H1 (cell line): Measurements from ENCODE around the gene LEFTY2. TPM values are rescaled to one million over a fixed set of nuclear protein-coding genes. Genes with fewer than 3 reads are reported as not detected.

ENCODE experiments used
- CTCF ChIA-PET: fragments of 300-600 bp; sonication (Branson Sonifier 250); formaldehyde crosslinking; loops from one replicate; lab custom pipeline; 2021; ENCODE audit not compliant: partially characterized antibody; lab: Charles Lee
- POLR2A ChIA-PET: fragments of 300-600 bp; sonication (Branson Sonifier 250); formaldehyde crosslinking; loops from one replicate; lab custom pipeline; 2021; ENCODE audit warnings: inconsistent platforms; ENCODE audit not compliant: partially characterized antibody; lab: Charles Lee
- DNase-seq, 2 experiments: peaks; one replicate each; pipeline versions ENCODE4 v3.0.0 to v3.0.0-alpha.2; 2010 to 2022; ENCODE audit warnings: low spot score in 2 of 2, low read depth in 1 of 2, mixed read lengths in 1 of 2
- FAIRE-seq: peaks from 2 replicates; lab custom pipeline; 2011; peaks lifted over from hg19 to GRCh38; lab: Jason Lieb, UNC
- H2AFZ ChIP-seq: 2 replicates; pipeline ENCODE4 v1.8.1; 2012; ENCODE audit warnings: low read length, inconsistent platforms
- H2AK5ac ChIP-seq: 2 replicates; pipeline ENCODE4 v1.6.1; 2013; ENCODE audit warnings: low read depth, low read length
- H2BK120ac ChIP-seq: replicated peaks from 2 replicates; pipeline ENCODE3; 2013; ENCODE audit warnings: low read depth, low read length, inconsistent platforms
- H2BK12ac ChIP-seq: 2 replicates; pipeline ENCODE4 v1.6.1; 2013; ENCODE audit warnings: low read depth, low read length
- H2BK15ac ChIP-seq: 2 replicates; pipeline ENCODE4 v1.6.1; 2013; ENCODE audit warnings: low read length
- H2BK20ac ChIP-seq: 2 replicates; pipeline ENCODE4 v1.6.1; 2013; ENCODE audit warnings: low read length
- H2BK5ac ChIP-seq: 2 replicates; pipeline ENCODE4 v1.6.1; 2013; ENCODE audit warnings: low read depth, low read length
- H3K14ac ChIP-seq: 2 replicates; pipeline ENCODE4 v1.6.1; 2013; ENCODE audit warnings: inconsistent platforms; ENCODE audit not compliant: insufficient read length
- H3K18ac ChIP-seq: 2 replicates; pipeline ENCODE4 v1.6.1; 2013; ENCODE audit warnings: low read length; ENCODE audit errors: extremely low read depth
- H3K23ac ChIP-seq: 2 replicates; pipeline ENCODE4 v1.6.1; 2013; ENCODE audit warnings: inconsistent platforms; ENCODE audit not compliant: insufficient read length
- H3K23me2 ChIP-seq: 2 replicates; pipeline ENCODE4 v1.6.1; 2013; ENCODE audit warnings: low read depth, low read length
- H3K27ac ChIP-seq: 2 replicates; pipeline ENCODE4 v1.6.1; 2011; ENCODE audit warnings: low read depth, low read length, inconsistent platforms
- H3K27me3 ChIP-seq, 4 experiments: replicated peaks in 1 of 4; 1 replicate in 1 of 4; 2 replicates in 3 of 4; pipeline versions ENCODE4 v1.6.1 to v1.8.1; 2011 to 2013; ENCODE audit warnings: low read length in 3 of 4, mild to moderate bottlenecking in 3 of 4, inconsistent platforms in 2 of 4, mixed read lengths in 2 of 4, moderate library complexity in 1 of 4; ENCODE audit not compliant: control insufficient read depth in 3 of 4, insufficient read depth in 3 of 4; ENCODE audit errors: extremely low read depth in 1 of 4
- H3K36me3 ChIP-seq, 4 experiments: 2 replicates each; pipeline versions ENCODE4 v1.6.1 to v1.8.1; 2011 to 2013; ENCODE audit warnings: mild to moderate bottlenecking in 4 of 4, low read length in 3 of 4, moderate library complexity in 2 of 4, control low read depth in 1 of 4, inconsistent platforms in 1 of 4; ENCODE audit not compliant: insufficient read depth in 4 of 4, control insufficient read depth in 2 of 4
- H3K4ac ChIP-seq: replicated peaks from 2 replicates; pipeline ENCODE3; 2013; ENCODE audit warnings: low read length, low read depth, mixed read lengths, inconsistent platforms; ENCODE audit not compliant: insufficient read length
- H3K4me1 ChIP-seq, 4 experiments: replicated peaks in 1 of 4; 1 replicate in 1 of 4; 2 replicates in 3 of 4; pipeline versions ENCODE4 v1.6.1 to v1.8.1; 2011 to 2013; ENCODE audit warnings: low read length in 3 of 4, inconsistent platforms in 2 of 4, mixed read lengths in 1 of 4; ENCODE audit not compliant: insufficient read depth in 4 of 4, control insufficient read depth in 3 of 4
- H3K4me2 ChIP-seq, 2 experiments: 2 replicates each; pipeline versions ENCODE4 v1.6.1 to v1.8.1; 2011 to 2013; ENCODE audit warnings: low read depth in 2 of 2, low read length in 2 of 2, control low read depth in 1 of 2, inconsistent platforms in 1 of 2, mild to moderate bottlenecking in 1 of 2; ENCODE audit not compliant: insufficient read depth in 1 of 2
- H3K4me3 ChIP-seq, 4 experiments: fragments of 200-600, 300-600 bp in 1 of 4; sonication (generic), shearing (Covaris generic), sonication (Bioruptor Twin) in 1 of 4; 2 replicates each; pipeline versions ENCODE4 v1.5.1 to v1.8.1; 2011 to 2016; ENCODE audit warnings: low read length in 4 of 4, low read depth in 3 of 4, control low read depth in 2 of 4, inconsistent platforms in 2 of 4, mild to moderate bottlenecking in 2 of 4, mixed read lengths in 1 of 4, moderate library complexity in 1 of 4; ENCODE audit not compliant: insufficient read depth in 2 of 4; ENCODE audit errors: extremely low read depth in 1 of 4
- H3K56ac ChIP-seq: replicated peaks from 2 replicates; pipeline ENCODE3; 2013; ENCODE audit warnings: low read depth, mild to moderate bottlenecking, mixed read lengths, low read length, inconsistent platforms; ENCODE audit not compliant: insufficient read length
- H3K79me1 ChIP-seq: 2 replicates; pipeline ENCODE4 v1.6.1; 2013; ENCODE audit warnings: low read depth, low read length, control low read depth
- H3K79me2 ChIP-seq, 2 experiments: 2 replicates each; pipeline versions ENCODE4 v1.6.1 to v1.8.1; 2012 to 2013; ENCODE audit warnings: low read length in 2 of 2, mild to moderate bottlenecking in 2 of 2, inconsistent platforms in 1 of 2; ENCODE audit not compliant: insufficient read depth in 2 of 2, control insufficient read depth in 1 of 2
- H3K9ac ChIP-seq, 4 experiments: replicated peaks in 1 of 4; 1 replicate in 1 of 4; 2 replicates in 3 of 4; pipeline versions ENCODE4 v1.6.1 to v1.8.1; 2011 to 2013; ENCODE audit warnings: low read depth in 3 of 4, low read length in 3 of 4, control low read depth in 2 of 4, mild to moderate bottlenecking in 2 of 4, moderate library complexity in 2 of 4, inconsistent platforms in 1 of 4; ENCODE audit errors: extremely low read depth in 1 of 4
- H3K9me3 ChIP-seq, 2 experiments: 2 replicates each; pipeline versions ENCODE4 v1.6.1 to v1.8.1; 2012 to 2013; ENCODE audit warnings: mild to moderate bottlenecking in 2 of 2, moderate library complexity in 2 of 2, control low read depth in 1 of 2, inconsistent platforms in 1 of 2, low read depth in 1 of 2, low read length in 1 of 2, mixed read lengths in 1 of 2; ENCODE audit not compliant: insufficient read depth in 2 of 2
- H4K20me1 ChIP-seq, 2 experiments: replicated peaks in 1 of 2; 2 replicates each; pipeline versions ENCODE3 to v1.8.1; 2011 to 2013; ENCODE audit warnings: inconsistent platforms in 2 of 2, low read length in 2 of 2, mild to moderate bottlenecking in 1 of 2; ENCODE audit not compliant: insufficient read depth in 2 of 2, control insufficient read depth in 1 of 2
- H4K5ac ChIP-seq: 2 replicates; pipeline ENCODE4 v1.6.1; 2013; ENCODE audit warnings: low read length, low read depth, mixed read lengths, inconsistent platforms; ENCODE audit not compliant: insufficient read length
- H4K8ac ChIP-seq: 2 replicates; pipeline ENCODE4 v1.8.0; 2013; ENCODE audit warnings: mild to moderate bottlenecking, moderate library complexity, low read length, inconsistent platforms; ENCODE audit not compliant: insufficient read depth; ENCODE audit errors: extremely low read depth
- H4K91ac ChIP-seq: replicated peaks from 2 replicates; pipeline ENCODE3; 2013; ENCODE audit warnings: low read length, mixed read lengths, inconsistent platforms; ENCODE audit not compliant: insufficient read length
- HDAC2 ChIP-seq, 2 experiments: fragments of 300-600 bp in 1 of 2; sonication (generic) in 1 of 2; IDR thresholded peaks; 2 replicates each; pipeline ENCODE4 v1.6.1; 2011 to 2012; ENCODE audit warnings: low read depth in 2 of 2, low read length in 2 of 2, mild to moderate bottlenecking in 2 of 2, moderate library complexity in 2 of 2, borderline replicate concordance in 1 of 2, inconsistent platforms in 1 of 2
- TEAD4 ChIP-seq: IDR thresholded peaks from 2 replicates; pipeline ENCODE4 v1.6.1; 2012; ENCODE audit warnings: low read depth, low read length, inconsistent platforms, mixed read lengths
- WGBS, 2 experiments: shearing (Covaris generic) in 1 of 2; methylation state at CpG; one replicate each; pipeline versions ENCODE4 v1.1.6 to v1.1.7; 2013 to 2015; ENCODE audit warnings: low lambda C conversion rate in 2 of 2, mixed read lengths in 2 of 2, inconsistent platforms in 1 of 2, low coverage in 1 of 2, missing lambda C conversion rate in 1 of 2; ENCODE audit not compliant: insufficient replicate concordance in 2 of 2, insufficient coverage in 1 of 2, insufficient read length in 1 of 2; ENCODE audit errors: extremely low coverage in 1 of 2, missing lambda C conversion rate in 1 of 2; 5-methylcytosine and 5-hydroxymethylcytosine counted together
- polyA plus RNA-seq, 7 experiments: library from polyadenylated mRNA; depleted of rRNA in 3 of 7; stranded (reverse) in 5 of 7; unstranded in 2 of 7; fragments of >200 nt in 5 of 7; fragments of 200-250 nt in 2 of 7; gene quantifications; 1 replicate in 5 of 7; 2 replicates in 1 of 7; 4 replicates in 1 of 7; pipeline versions ENCODE4 v1.2.1 to v1.2.3, GENCODE V29; 2011 to 2013; ENCODE audit warnings: missing spikeins in 2 of 7, mixed read lengths in 2 of 7
- total RNA-seq: library from RNA; stranded (reverse); fragmentation: NEBNext Ultra II Directional; extraction: Animal tissue kit (Norgen Biotek cat#: 25700); gene quantifications from 2 replicates; pipeline ENCODE4 v1.2.1, GENCODE V29; 2021

Gene LEFTY2
- total and polyA plus RNA-seq, 2 of the 8 experiments (the other 6 are each of a cell fraction or from before 2014, with no cell fraction given), result 2.6 to 4.3 TPM

DNA sequence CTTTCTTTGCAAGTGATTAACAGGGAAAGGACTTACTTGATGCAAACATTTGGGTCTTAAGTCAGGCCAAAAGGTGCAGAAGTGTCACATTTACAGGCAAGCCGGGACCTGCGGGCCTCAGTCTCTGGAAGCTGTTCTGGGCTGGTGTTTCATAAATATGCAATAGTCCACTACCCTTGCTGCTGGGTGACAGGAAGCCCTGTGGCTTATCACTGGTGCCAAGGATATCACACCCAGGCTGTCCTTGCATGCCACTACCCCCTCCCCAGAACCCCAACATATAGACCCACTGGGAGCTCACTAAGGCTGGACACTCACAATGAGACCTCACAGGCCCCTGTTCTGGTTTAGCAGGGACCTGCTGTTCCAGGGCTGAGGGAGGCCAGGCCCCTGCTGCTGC lies 3.4 kb upstream of the LEFTY2 start:
- no peak overlapping the region for H3K56ac ChIP-seq
- no peak overlapping the region for H2BK120ac ChIP-seq
- ChIA-PET CTCF (interaction anchor here (0.7 to 3.1 kb wide), 11 partner anchors 8 to 469 kb away, joined by 3 to 25 read pairs (median 3); no protein-coding TSS in a partner anchor), POLR2A (interaction anchor here (1.3 to 2.2 kb wide), 5 partner anchors 13 to 99 kb away, joined by 3 to 8 read pairs (median 4); no protein-coding TSS in a partner anchor)
- H3K14ac ChIP-seq, result no peak overlapping the region
- H3K79me2 ChIP-seq, result no peaks in the 10 kb centered on the region
- H3K23me2 ChIP-seq, result no peaks in the 10 kb centered on the region
- H3K9me3 ChIP-seq, result no peaks in the 10 kb centered on the region
- no peaks in the 10 kb centered on the region for H4K20me1 ChIP-seq
- peak overlapping the region; percentile 93 for H2BK5ac ChIP-seq
- no peaks in the 10 kb centered on the region for H3K36me3 ChIP-seq
- no peak overlapping the region for H4K8ac ChIP-seq
- no peak overlapping the region for H3K18ac ChIP-seq
- no peaks in the 10 kb centered on the region for H3K79me1 ChIP-seq
- no peak overlapping the region for H4K91ac ChIP-seq
- DNase-seq (no peak), FAIRE-seq (no peak)
- peaks cover 0 to 14% (median 9%) of the 10 kb centered on the region in 4 experiments; a peak in 4 of 7 replicates for H3K27me3 ChIP-seq
- H3K23ac ChIP-seq, result no peak overlapping the region
- no peak overlapping the region; the same call in 1 of the 2 replicates for H2BK12ac ChIP-seq
- no peak overlapping the region for H3K27ac ChIP-seq
- peaks cover 6 to 23% (median 13%) of the 10 kb centered on the region in 4 experiments for H3K4me1 ChIP-seq
- no peak overlapping the region for H2BK15ac ChIP-seq
- no peak overlapping the region for H2BK20ac ChIP-seq
- no peak overlapping the region for H3K9ac ChIP-seq
- 92% methylated on average over 2 of the region's 2 CpGs; no CpG with 5 or more reads in 1 of the 2 experiments for WGBS, 2 experiments
- no peak overlapping the region for H2AFZ ChIP-seq
- peak overlapping the region; percentile 17; the same call in 1 of the 2 replicates for H2AK5ac ChIP-seq
- H3K4me3 ChIP-seq, result no peak overlapping the region
- H4K5ac ChIP-seq, result no peak overlapping the region
- H3K4ac ChIP-seq, result no peak overlapping the region
- H3K4me2 ChIP-seq, result no peak overlapping the region; a peak in 1 of 4 replicates
- TF ChIP-seq HDAC2 (IDR thresholded peaks at IDR 0.05; ENCODE audit: borderline replicate concordance in 1 of 2, low read depth in 2 of 2, low read length in 2 of 2) (no peak), TEAD4 (no peak)
